HL-60 (cell line): ENCODE measurements around the gene GAP43.

Experiments
- GABPA ChIP-seq: IDR thresholded peaks from 2 replicates; pipeline ENCODE4 v1.6.1; 2012; ENCODE audit warnings: low read depth
- POLR2AphosphoS5 ChIP-seq: IDR thresholded peaks from 2 replicates; pipeline ENCODE4 v1.6.1; 2012; ENCODE audit warnings: low read depth
- SPI1 ChIP-seq: IDR thresholded peaks from 2 replicates; pipeline ENCODE4 v1.6.1; 2012; ENCODE audit warnings: low read depth, mild to moderate bottlenecking, borderline replicate concordance
- TF ChIP-seq, protein P1 (sequence below): IDR thresholded peaks from one replicate; pipeline ENCODE4 v1.5.1; 2011; ENCODE audit warnings: low read length, control low read depth, inconsistent platforms; ENCODE audit not compliant: insufficient read depth
- TF ChIP-seq, protein P2 (sequence below): IDR thresholded peaks from 2 replicates; pipeline ENCODE4 v1.6.1; 2012; ENCODE audit warnings: low read depth; ENCODE audit not compliant: insufficient replicate concordance

DNA sequence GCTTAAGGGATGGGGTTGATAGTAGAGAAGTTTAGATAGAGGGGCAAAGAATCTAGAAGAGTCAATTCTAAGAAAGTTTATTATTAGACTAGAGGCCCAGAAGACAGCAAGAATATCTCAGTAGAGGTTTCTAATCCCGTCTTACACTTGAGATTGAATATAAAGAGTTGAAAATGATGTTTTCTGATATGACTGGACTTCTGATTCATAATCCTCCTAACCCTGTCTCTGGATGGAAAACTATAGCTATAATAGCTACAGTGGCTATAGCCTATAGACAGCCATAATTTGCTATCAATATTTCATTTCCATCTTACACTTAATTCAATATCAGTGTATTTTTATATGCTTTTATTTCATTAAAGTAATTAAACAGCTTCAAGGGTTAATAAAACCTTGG is 60.0 kb downstream of the GAP43 start:
- TF ChIP-seq POLR2AphosphoS5 (no peak), SPI1 (no peak), GABPA (no peak)
- TF ChIP-seq, protein P1, sequence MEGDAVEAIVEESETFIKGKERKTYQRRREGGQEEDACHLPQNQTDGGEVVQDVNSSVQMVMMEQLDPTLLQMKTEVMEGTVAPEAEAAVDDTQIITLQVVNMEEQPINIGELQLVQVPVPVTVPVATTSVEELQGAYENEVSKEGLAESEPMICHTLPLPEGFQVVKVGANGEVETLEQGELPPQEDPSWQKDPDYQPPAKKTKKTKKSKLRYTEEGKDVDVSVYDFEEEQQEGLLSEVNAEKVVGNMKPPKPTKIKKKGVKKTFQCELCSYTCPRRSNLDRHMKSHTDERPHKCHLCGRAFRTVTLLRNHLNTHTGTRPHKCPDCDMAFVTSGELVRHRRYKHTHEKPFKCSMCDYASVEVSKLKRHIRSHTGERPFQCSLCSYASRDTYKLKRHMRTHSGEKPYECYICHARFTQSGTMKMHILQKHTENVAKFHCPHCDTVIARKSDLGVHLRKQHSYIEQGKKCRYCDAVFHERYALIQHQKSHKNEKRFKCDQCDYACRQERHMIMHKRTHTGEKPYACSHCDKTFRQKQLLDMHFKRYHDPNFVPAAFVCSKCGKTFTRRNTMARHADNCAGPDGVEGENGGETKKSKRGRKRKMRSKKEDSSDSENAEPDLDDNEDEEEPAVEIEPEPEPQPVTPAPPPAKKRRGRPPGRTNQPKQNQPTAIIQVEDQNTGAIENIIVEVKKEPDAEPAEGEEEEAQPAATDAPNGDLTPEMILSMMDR = no peak
- TF ChIP-seq, protein P2, sequence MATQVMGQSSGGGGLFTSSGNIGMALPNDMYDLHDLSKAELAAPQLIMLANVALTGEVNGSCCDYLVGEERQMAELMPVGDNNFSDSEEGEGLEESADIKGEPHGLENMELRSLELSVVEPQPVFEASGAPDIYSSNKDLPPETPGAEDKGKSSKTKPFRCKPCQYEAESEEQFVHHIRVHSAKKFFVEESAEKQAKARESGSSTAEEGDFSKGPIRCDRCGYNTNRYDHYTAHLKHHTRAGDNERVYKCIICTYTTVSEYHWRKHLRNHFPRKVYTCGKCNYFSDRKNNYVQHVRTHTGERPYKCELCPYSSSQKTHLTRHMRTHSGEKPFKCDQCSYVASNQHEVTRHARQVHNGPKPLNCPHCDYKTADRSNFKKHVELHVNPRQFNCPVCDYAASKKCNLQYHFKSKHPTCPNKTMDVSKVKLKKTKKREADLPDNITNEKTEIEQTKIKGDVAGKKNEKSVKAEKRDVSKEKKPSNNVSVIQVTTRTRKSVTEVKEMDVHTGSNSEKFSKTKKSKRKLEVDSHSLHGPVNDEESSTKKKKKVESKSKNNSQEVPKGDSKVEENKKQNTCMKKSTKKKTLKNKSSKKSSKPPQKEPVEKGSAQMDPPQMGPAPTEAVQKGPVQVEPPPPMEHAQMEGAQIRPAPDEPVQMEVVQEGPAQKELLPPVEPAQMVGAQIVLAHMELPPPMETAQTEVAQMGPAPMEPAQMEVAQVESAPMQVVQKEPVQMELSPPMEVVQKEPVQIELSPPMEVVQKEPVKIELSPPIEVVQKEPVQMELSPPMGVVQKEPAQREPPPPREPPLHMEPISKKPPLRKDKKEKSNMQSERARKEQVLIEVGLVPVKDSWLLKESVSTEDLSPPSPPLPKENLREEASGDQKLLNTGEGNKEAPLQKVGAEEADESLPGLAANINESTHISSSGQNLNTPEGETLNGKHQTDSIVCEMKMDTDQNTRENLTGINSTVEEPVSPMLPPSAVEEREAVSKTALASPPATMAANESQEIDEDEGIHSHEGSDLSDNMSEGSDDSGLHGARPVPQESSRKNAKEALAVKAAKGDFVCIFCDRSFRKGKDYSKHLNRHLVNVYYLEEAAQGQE = no peak
